ENCODE measurements around the gene ATP11A.

- TF ChIP-seq SP1 (IDR thresholded peaks at IDR 0.05; ENCODE audit: low read depth) (no peak), EGR1 (IDR thresholded peaks at IDR 0.05; ENCODE audit: low read depth) (no peak), POLR2AphosphoS5 (IDR thresholded peaks at IDR 0.05; ENCODE audit: low read depth, low read length) (no peak)
These were observed 90.2 kb downstream of the ATP11A start for GRCh38 chr13:112779856-112780604.

Measured in HCT116 (cell line).